H1 (cell line): ENCODE results near the gene RPL21. TPM values are rescaled to one million over a fixed set of nuclear protein-coding genes. Genes with fewer than 3 reads are reported as not detected.

Experiments used
- CHD1 ChIP-seq: IDR thresholded peaks from 2 replicates; pipeline ENCODE4 v1.6.1; 2012; ENCODE audit warnings: low read depth, low read length, improper control_type of control experiment
- PHF8 ChIP-seq: fragments of 200-600 bp; sonication (generic); conservative IDR thresholded peaks from 2 replicates; pipeline ENCODE4 v1.7.1; 2012; ENCODE audit warnings: low read depth, mild to moderate bottlenecking, inconsistent platforms, low read length, moderate library complexity
- polyA plus RNA-seq, 7 experiments: library from polyadenylated mRNA; depleted of rRNA in 3 of 7; stranded (reverse) in 5 of 7; unstranded in 2 of 7; fragments of >200 nt in 5 of 7; fragments of 200-250 nt in 2 of 7; gene quantifications; 1 replicate in 5 of 7; 2 replicates in 1 of 7; 4 replicates in 1 of 7; pipeline versions ENCODE4 v1.2.1 to v1.2.3, GENCODE V29; 2011 to 2013; ENCODE audit warnings: missing spikeins in 2 of 7, mixed read lengths in 2 of 7
- total RNA-seq: library from RNA; stranded (reverse); fragmentation: NEBNext Ultra II Directional; extraction: Animal tissue kit (Norgen Biotek cat#: 25700); gene quantifications from 2 replicates; pipeline ENCODE4 v1.2.1, GENCODE V29; 2021
- TF ChIP-seq, protein P1 (sequence below), 3 experiments: IDR thresholded peaks; 1 replicate in 2 of 3; 2 replicates in 1 of 3; pipeline versions ENCODE4 v1.5.1 to v1.6.1; 2011; ENCODE audit warnings: low read length in 3 of 3, mild to moderate bottlenecking in 3 of 3, inconsistent platforms in 2 of 3, low read depth in 1 of 3, moderate library complexity in 1 of 3; ENCODE audit not compliant: insufficient read depth in 1 of 3; ENCODE audit errors: control extremely low read depth in 1 of 3
- TF ChIP-seq, protein P2 (sequence below): IDR thresholded peaks from 2 replicates; pipeline ENCODE4 v1.6.1; 2012; ENCODE audit warnings: low read length, inconsistent platforms

The RPL21 gene
- total and polyA plus RNA-seq, 2 of the 8 experiments (the other 6 are each of a cell fraction or from before 2014, with no cell fraction given) = 624 to 1,283 TPM

DNA sequence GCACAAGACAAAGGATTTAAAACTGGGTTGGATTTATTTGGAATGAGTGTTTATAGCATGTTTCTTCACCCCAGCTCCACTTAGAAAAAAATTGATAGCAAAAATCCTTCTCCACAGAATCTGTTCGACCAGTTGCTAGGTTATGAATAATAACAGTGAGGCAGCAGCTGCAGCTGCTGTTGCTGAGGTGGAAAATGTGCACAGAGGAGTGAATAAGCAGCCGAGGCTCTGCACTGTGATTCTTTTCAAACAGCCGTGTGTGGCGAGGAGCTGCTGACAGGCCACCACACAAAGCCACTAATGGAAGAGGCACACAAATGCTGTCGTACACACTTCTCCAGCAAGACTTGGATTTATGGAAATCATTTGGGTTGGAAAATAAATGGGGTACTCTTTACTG, 12.8 kb downstream of the RPL21 start (continued):
- TF ChIP-seq, protein P1, sequence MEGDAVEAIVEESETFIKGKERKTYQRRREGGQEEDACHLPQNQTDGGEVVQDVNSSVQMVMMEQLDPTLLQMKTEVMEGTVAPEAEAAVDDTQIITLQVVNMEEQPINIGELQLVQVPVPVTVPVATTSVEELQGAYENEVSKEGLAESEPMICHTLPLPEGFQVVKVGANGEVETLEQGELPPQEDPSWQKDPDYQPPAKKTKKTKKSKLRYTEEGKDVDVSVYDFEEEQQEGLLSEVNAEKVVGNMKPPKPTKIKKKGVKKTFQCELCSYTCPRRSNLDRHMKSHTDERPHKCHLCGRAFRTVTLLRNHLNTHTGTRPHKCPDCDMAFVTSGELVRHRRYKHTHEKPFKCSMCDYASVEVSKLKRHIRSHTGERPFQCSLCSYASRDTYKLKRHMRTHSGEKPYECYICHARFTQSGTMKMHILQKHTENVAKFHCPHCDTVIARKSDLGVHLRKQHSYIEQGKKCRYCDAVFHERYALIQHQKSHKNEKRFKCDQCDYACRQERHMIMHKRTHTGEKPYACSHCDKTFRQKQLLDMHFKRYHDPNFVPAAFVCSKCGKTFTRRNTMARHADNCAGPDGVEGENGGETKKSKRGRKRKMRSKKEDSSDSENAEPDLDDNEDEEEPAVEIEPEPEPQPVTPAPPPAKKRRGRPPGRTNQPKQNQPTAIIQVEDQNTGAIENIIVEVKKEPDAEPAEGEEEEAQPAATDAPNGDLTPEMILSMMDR (IDR thresholded peaks at IDR 0.05; ENCODE audit: control extremely low read depth in 1 of 3, insufficient read depth in 1 of 3, low read depth in 1 of 3, low read length in 3 of 3) = no peak
- TF ChIP-seq CHD1 (no peak), PHF8 (no peak)
- TF ChIP-seq, protein P2, sequence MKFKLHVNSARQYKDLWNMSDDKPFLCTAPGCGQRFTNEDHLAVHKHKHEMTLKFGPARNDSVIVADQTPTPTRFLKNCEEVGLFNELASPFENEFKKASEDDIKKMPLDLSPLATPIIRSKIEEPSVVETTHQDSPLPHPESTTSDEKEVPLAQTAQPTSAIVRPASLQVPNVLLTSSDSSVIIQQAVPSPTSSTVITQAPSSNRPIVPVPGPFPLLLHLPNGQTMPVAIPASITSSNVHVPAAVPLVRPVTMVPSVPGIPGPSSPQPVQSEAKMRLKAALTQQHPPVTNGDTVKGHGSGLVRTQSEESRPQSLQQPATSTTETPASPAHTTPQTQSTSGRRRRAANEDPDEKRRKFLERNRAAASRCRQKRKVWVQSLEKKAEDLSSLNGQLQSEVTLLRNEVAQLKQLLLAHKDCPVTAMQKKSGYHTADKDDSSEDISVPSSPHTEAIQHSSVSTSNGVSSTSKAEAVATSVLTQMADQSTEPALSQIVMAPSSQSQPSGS = no peak
